SK-N-SH (cell line): ENCODE measurements around the gene GMPPB. TPM values are rescaled to one million over a fixed set of nuclear protein-coding genes. Genes with fewer than 3 reads are reported as not detected.

Experiments used
- CTCF ChIA-PET: fragments of 300-600, 350-600 bp; formaldehyde crosslinking; extraction: SDS; loops from one replicate; lab custom pipeline; 2021; lab: Yijun Ruan, JAX
- POLR2A ChIA-PET: fragments of 350-600 bp; sonication (Branson Sonifier 250); formaldehyde crosslinking; extraction: SDS; loops from one replicate; lab custom pipeline; 2020; ENCODE audit warnings: antibody characterized with exemption, inconsistent platforms; lab: Yijun Ruan, JAX
- DNase-seq: peaks from one replicate; pipeline ENCODE4 v3.0.0; 2012
- H2AFZ ChIP-seq: fragments of 200-600 bp; sonication (generic); 2 replicates; pipeline ENCODE4 v1.8.1; 2016; ENCODE audit warnings: antibody characterized with exemption, mild to moderate bottlenecking, low read depth
- H3F3A ChIP-seq: fragments of 200-600 bp; sonication (generic); replicated peaks from 2 replicates; pipeline ENCODE3; 2016; ENCODE audit warnings: antibody characterized with exemption, mild to moderate bottlenecking; ENCODE audit not compliant: insufficient read depth
- H3K27ac ChIP-seq, 2 experiments: fragments of 200-500 bp in 1 of 2; fragments of 200-600 bp in 1 of 2; sonication (Bioruptor generic) in 1 of 2; sonication (generic), shearing (Covaris generic) in 1 of 2; 2 replicates each; pipeline versions ENCODE4 v1.5.1 to v1.6.1; 2014 to 2016; ENCODE audit warnings: low read depth in 2 of 2, inconsistent platforms in 1 of 2, low read length in 1 of 2, mild to moderate bottlenecking in 1 of 2, mixed read lengths in 1 of 2
- H3K27me3 ChIP-seq: fragments of 200-600 bp; sonication (generic), shearing (Covaris generic); 2 replicates; pipeline ENCODE4 v1.6.1; 2016; ENCODE audit warnings: mixed run types; ENCODE audit not compliant: insufficient read depth
- H3K36me3 ChIP-seq, 2 experiments: fragments of 200-500 bp in 1 of 2; fragments of 200-600 bp in 1 of 2; sonication (Bioruptor generic) in 1 of 2; sonication (generic) in 1 of 2; replicated peaks in 1 of 2; 2 replicates each; pipeline versions ENCODE3 to v1.5.1; 2014 to 2016; ENCODE audit warnings: low read length in 1 of 2, mild to moderate bottlenecking in 1 of 2; ENCODE audit not compliant: insufficient read depth in 2 of 2, control insufficient read depth in 1 of 2
- H3K4me1 ChIP-seq, 2 experiments: fragments of 200-500 bp in 1 of 2; fragments of 200-600 bp in 1 of 2; sonication (Bioruptor generic) in 1 of 2; sonication (generic), shearing (Covaris generic) in 1 of 2; 2 replicates each; pipeline versions ENCODE4 v1.5.1 to v1.6.1; 2014 to 2016; ENCODE audit warnings: low read depth in 1 of 2, low read length in 1 of 2, mixed run types in 1 of 2; ENCODE audit not compliant: insufficient read depth in 2 of 2, control insufficient read depth in 1 of 2
- H3K4me2 ChIP-seq: fragments of 200-600 bp; sonication (generic), shearing (Covaris generic); 2 replicates; pipeline ENCODE4 v1.6.1; 2017; ENCODE audit warnings: mixed run types
- H3K4me3 ChIP-seq, 2 experiments: fragments of 200-500 bp in 1 of 2; fragments of 200-600 bp in 1 of 2; sonication (Bioruptor generic) in 1 of 2; sonication (generic), shearing (Covaris generic) in 1 of 2; 2 replicates each; pipeline versions ENCODE4 v1.5.1 to v1.8.1; 2014 to 2016; ENCODE audit warnings: low read depth in 2 of 2, inconsistent platforms in 1 of 2, low read length in 1 of 2, mild to moderate bottlenecking in 1 of 2, mixed read lengths in 1 of 2, moderate library complexity in 1 of 2
- H3K79me2 ChIP-seq: fragments of 200-600 bp; sonication (generic); 2 replicates; pipeline ENCODE4 v1.8.1; 2017; ENCODE audit warnings: mild to moderate bottlenecking; ENCODE audit not compliant: insufficient read depth
- H3K9ac ChIP-seq: fragments of 200-600 bp; sonication (generic); 2 replicates; pipeline ENCODE4 v1.6.1; 2017; ENCODE audit warnings: mixed run types
- H3K9me2 ChIP-seq: fragments of 200-600 bp; sonication (generic); 2 replicates; pipeline ENCODE4 v1.6.1; 2017; ENCODE audit warnings: mixed run types
- H3K9me3 ChIP-seq: fragments of 200-600 bp; sonication (generic); 2 replicates; pipeline ENCODE4 v1.6.1; 2017; ENCODE audit warnings: mixed run types, mild to moderate bottlenecking, moderate library complexity
- H4K20me1 ChIP-seq: fragments of 200-600 bp; sonication (generic); 2 replicates; pipeline ENCODE4 v1.6.1; 2017; ENCODE audit warnings: mild to moderate bottlenecking, mixed run types; ENCODE audit not compliant: insufficient read depth
- ELF1 ChIP-seq: IDR thresholded peaks from 2 replicates; pipeline ENCODE4 v1.4.0; 2012
- EP300 ChIP-seq, 2 experiments: IDR thresholded peaks; 2 replicates each; pipeline versions ENCODE4 v1.4.0 to v1.6.1; 2012; ENCODE audit warnings: borderline replicate concordance in 1 of 2, low read depth in 1 of 2, low read length in 1 of 2
- FOSL2 ChIP-seq: IDR thresholded peaks from 2 replicates; pipeline ENCODE4 v1.4.0; 2012; ENCODE audit warnings: low read depth, mild to moderate bottlenecking, moderate library complexity, borderline replicate concordance
- GABPA ChIP-seq: IDR thresholded peaks from 2 replicates; pipeline ENCODE4 v1.4.0; 2012; ENCODE audit warnings: low read depth, mild to moderate bottlenecking
- MEF2A ChIP-seq: IDR thresholded peaks from 2 replicates; pipeline ENCODE4 v1.4.0; 2012; ENCODE audit warnings: low read depth, borderline replicate concordance
- MXI1 ChIP-seq: IDR thresholded peaks from 2 replicates; pipeline ENCODE4 v1.6.1; 2012; ENCODE audit warnings: mild to moderate bottlenecking, low read depth, low read length, improper control_type of control experiment
- NFIC ChIP-seq: IDR thresholded peaks from 2 replicates; pipeline ENCODE4 v1.4.0; 2012; ENCODE audit warnings: borderline replicate concordance
- POLR2AphosphoS5 ChIP-seq: IDR thresholded peaks from 2 replicates; pipeline ENCODE4 v1.6.1; 2012; ENCODE audit warnings: low read depth, low read length
- RAD21 ChIP-seq: IDR thresholded peaks from 2 replicates; pipeline ENCODE4 v1.6.1; 2012; ENCODE audit warnings: mild to moderate bottlenecking, low read length
- RXRA ChIP-seq: IDR thresholded peaks from 2 replicates; pipeline ENCODE4 v1.4.0; 2012; ENCODE audit warnings: low read depth, mild to moderate bottlenecking, borderline replicate concordance
- SMC3 ChIP-seq: IDR thresholded peaks from 2 replicates; pipeline ENCODE4 v1.6.1; 2012; ENCODE audit warnings: low read depth, low read length, improper control_type of control experiment
- TAF1 ChIP-seq: IDR thresholded peaks from 2 replicates; pipeline ENCODE4 v1.6.1; 2012; ENCODE audit warnings: low read depth, mild to moderate bottlenecking, low read length, moderate library complexity, borderline replicate concordance
- TCF12 ChIP-seq: IDR thresholded peaks from 2 replicates; pipeline ENCODE4 v1.4.0; 2012
- WGBS: methylation state at CpG from one replicate; pipeline ENCODE4 v1.1.6; 2017; ENCODE audit warnings: low lambda C conversion rate; 5-methylcytosine and 5-hydroxymethylcytosine counted together
- polyA plus RNA-seq, 3 experiments: library from polyadenylated mRNA; depleted of rRNA; stranded (reverse); fragments of >200 nt; gene quantifications; 2 replicates each; pipeline ENCODE4 v1.2.3, GENCODE V29; 2012
- TF ChIP-seq, protein P1 (sequence below): fragments of 150-350 bp; IDR thresholded peaks from 2 replicates; pipeline ENCODE4 v1.6.1; 2016; ENCODE audit warnings: mild to moderate bottlenecking, low read depth, low read length
- TF ChIP-seq, protein P2 (sequence below): fragments of 200-600 bp; sonication (generic); IDR thresholded peaks from 2 replicates; pipeline ENCODE4 v1.6.1; 2017; ENCODE audit warnings: antibody characterized with exemption, mild to moderate bottlenecking, moderate library complexity
- TF ChIP-seq, protein P3 (sequence below): IDR thresholded peaks from 2 replicates; pipeline ENCODE4; 2012

The GMPPB gene
- polyA plus RNA-seq, 1 of the 3 experiments (the other 2 are of a cell fraction), result 25.1 TPM

DNA sequence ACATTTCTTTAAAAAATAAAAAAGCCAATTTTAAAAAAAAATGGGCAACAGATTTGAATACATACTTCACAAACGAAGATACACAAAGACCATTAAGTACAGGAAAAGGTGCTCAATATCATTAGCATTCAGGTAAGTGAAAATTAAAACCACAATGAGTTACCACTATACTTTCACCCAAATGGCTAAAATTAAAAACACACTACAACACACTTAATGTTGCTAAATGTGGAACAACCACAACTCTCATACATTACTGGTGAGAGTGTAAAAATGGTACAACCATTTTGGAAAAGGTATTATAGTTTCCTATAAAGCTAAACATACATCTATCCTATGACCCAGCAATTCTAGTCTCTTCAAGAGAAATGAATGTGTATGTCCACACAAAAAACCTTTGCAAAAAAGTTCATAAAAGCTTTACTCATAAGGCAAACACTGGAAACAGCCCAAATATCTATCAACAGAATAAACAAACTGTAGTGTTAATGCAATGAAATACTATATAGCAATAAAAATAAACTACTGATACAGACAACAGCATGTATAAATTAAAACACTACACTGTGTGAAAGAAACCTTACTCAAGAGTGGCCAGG lies 47.7 kb upstream of the GMPPB start (continued):
- TF ChIP-seq NFIC (no peak), MXI1 (no peak), FOSL2 (no peak), EP300 (IDR thresholded peaks at IDR 0.05; ENCODE audit: borderline replicate concordance in 1 of 2, low read depth in 1 of 2, low read length in 1 of 2) (no peak)

DNA sequence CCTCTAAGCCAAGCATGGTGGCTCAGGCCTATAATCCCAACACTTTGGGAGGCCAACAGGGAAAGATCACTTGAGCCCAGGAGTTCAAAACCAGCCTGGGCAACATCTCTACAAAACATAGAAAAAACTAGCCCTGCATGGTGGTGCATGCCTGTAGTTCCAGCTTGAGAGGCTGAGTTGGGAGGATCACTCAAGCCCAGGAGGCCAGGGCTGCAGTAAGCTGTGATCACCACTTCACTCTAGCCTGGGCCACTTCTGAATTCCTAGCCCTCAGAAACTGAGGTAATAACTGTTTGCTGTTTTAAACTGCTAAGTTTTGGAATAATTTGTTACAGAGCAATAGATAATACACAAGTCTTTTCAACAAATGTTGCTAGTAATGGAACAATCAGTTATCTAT lies 46.2 kb upstream of the GMPPB start:
- POLR2A ChIA-PET, result no interaction called here
- Histone ChIP-seq H3K36me3 (peaks cover 0 to 7% of the 10 kb centered on the region in 2 experiments), H3F3A (peaks cover 19% of the 10 kb centered on the region), H3K4me3 (no peak overlapping the region), H3K9ac (no peak overlapping the region), H3K9me2 (no peaks in the 10 kb centered on the region), H4K20me1 (peaks cover 60% of the 10 kb centered on the region), H3K27me3 (no peaks in the 10 kb centered on the region), H3K79me2 (peaks cover 97% of the 10 kb centered on the region), H3K27ac (peak overlapping the region in 1 of 2 experiments; percentile 22; a peak in 1 of 4 replicates), H3K4me1 (no peaks in the 10 kb centered on the region), H3K4me2 (no peak overlapping the region), H3K9me3 (no peaks in the 10 kb centered on the region), H2AFZ (no peak overlapping the region)
- TF ChIP-seq, protein P1, sequence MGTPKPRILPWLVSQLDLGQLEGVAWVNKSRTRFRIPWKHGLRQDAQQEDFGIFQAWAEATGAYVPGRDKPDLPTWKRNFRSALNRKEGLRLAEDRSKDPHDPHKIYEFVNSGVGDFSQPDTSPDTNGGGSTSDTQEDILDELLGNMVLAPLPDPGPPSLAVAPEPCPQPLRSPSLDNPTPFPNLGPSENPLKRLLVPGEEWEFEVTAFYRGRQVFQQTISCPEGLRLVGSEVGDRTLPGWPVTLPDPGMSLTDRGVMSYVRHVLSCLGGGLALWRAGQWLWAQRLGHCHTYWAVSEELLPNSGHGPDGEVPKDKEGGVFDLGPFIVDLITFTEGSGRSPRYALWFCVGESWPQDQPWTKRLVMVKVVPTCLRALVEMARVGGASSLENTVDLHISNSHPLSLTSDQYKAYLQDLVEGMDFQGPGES, result no peak
- CTCF ChIA-PET, result interaction anchor here (1.2 to 1.5 kb wide), 2 partner anchors 14 to 33 kb away, joined by 5 to 6 read pairs; partner anchors contain the start of gene INKA1
- no peak for DNase-seq

DNA sequence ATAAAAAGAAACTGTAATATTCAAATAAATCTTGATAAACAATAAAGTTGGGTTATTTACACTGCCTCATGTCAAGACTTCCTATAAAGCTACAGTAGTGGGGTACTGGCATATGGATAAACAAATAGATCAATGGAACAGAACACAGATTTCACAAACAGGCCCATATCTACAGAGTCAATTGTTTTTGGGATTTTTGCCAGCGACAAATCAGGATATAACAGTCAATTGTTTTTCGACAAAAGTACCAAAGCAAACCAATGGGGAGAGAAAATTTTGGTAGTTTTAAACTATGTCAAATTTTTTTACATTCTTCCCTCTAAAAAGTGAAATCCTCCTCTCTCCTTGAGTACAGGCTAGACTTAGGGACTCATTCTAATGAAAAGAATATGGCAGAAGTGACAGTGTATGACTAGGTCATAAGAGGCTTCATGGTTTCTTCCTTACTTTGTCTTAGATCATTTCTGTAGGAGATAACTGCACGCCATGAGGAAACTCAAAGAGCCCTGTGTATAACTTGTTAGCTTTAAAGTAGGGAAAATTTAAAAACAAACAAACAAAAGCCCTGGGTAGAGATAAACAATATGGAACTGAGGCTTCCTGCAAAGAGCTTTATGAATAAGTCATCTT lies 45.6 kb upstream of the GMPPB start:
- Histone ChIP-seq H3K4me1 (no peaks in the 10 kb centered on the region), H2AFZ (no peak overlapping the region), H3K79me2 (peaks cover 97% of the 10 kb centered on the region), H4K20me1 (peaks cover 60% of the 10 kb centered on the region), H3K4me2 (no peak overlapping the region), H3K9me2 (no peaks in the 10 kb centered on the region), H3K4me3 (no peak overlapping the region), H3K36me3 (peaks cover 0 to 7% of the 10 kb centered on the region in 2 experiments), H3K27me3 (no peaks in the 10 kb centered on the region), H3K9me3 (no peaks in the 10 kb centered on the region), H3F3A (peaks cover 16% of the 10 kb centered on the region), H3K9ac (no peak overlapping the region), H3K27ac (peak overlapping the region in 1 of 2 experiments; percentile 22; a peak in 1 of 4 replicates)
- no peak for DNase-seq
- TF ChIP-seq MEF2A, result no peak
- ChIA-PET CTCF (interaction anchor here (1.0 to 1.5 kb wide), 4 partner anchors 14 to 70 kb away, joined by 3 to 6 read pairs (median 4); partner anchors contain the start of gene INKA1), POLR2A (no interaction called here)
- 94% methylated on average over 3 of the region's 3 CpGs for WGBS

DNA sequence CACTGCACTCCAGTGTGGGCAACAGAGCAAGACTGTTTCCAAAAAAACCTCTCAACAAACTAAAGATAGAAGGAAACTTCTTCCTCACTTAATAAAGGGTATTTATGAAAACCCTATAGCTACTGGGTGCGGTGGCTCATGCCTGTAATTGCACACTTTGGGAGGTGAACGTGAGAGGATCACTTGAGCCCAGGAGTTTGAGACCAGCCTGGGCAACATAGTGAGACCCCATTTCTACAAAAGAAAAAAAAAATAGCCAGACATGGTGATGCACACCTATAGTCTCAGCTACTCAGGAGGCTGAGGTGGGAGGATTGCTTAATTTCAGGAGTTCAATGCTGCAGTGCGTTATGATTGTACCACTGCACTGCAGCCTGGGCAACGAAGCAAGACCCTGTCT lies 40.2 kb upstream of the GMPPB start:
- no peak for DNase-seq
- no peak overlapping the region for H3K4me2 ChIP-seq
- ChIA-PET CTCF (no interaction called here), POLR2A (no interaction called here)
- H3K36me3 ChIP-seq, result peaks cover 0 to 8% of the 10 kb centered on the region in 2 experiments
- no peaks in the 10 kb centered on the region for H3K9me3 ChIP-seq
- no peaks in the 10 kb centered on the region for H3K9me2 ChIP-seq
- H3K27me3 ChIP-seq, result no peaks in the 10 kb centered on the region
- H2AFZ ChIP-seq, result no peak overlapping the region
- H3F3A ChIP-seq, result peaks cover 3% of the 10 kb centered on the region
- H3K4me3 ChIP-seq, result no peak overlapping the region
- 95% methylated on average over 4 of the region's 4 CpGs for WGBS
- H4K20me1 ChIP-seq, result peaks cover 46% of the 10 kb centered on the region
- peaks cover 96% of the 10 kb centered on the region for H3K79me2 ChIP-seq
- H3K4me1 ChIP-seq, result no peaks in the 10 kb centered on the region
- H3K9ac ChIP-seq, result no peak overlapping the region
- no peak overlapping the region for H3K27ac ChIP-seq
- TF ChIP-seq TCF12 (no peak), RXRA (no peak), ELF1 (no peak), POLR2AphosphoS5 (no peak), RAD21 (no peak), EP300 (IDR thresholded peaks at IDR 0.05; ENCODE audit: borderline replicate concordance in 1 of 2, low read depth in 1 of 2, low read length in 1 of 2) (no peak), NFIC (no peak), SMC3 (no peak), GABPA (no peak), TAF1 (no peak)
- TF ChIP-seq, protein P2, sequence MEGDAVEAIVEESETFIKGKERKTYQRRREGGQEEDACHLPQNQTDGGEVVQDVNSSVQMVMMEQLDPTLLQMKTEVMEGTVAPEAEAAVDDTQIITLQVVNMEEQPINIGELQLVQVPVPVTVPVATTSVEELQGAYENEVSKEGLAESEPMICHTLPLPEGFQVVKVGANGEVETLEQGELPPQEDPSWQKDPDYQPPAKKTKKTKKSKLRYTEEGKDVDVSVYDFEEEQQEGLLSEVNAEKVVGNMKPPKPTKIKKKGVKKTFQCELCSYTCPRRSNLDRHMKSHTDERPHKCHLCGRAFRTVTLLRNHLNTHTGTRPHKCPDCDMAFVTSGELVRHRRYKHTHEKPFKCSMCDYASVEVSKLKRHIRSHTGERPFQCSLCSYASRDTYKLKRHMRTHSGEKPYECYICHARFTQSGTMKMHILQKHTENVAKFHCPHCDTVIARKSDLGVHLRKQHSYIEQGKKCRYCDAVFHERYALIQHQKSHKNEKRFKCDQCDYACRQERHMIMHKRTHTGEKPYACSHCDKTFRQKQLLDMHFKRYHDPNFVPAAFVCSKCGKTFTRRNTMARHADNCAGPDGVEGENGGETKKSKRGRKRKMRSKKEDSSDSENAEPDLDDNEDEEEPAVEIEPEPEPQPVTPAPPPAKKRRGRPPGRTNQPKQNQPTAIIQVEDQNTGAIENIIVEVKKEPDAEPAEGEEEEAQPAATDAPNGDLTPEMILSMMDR, result no peak
- TF ChIP-seq, protein P3, sequence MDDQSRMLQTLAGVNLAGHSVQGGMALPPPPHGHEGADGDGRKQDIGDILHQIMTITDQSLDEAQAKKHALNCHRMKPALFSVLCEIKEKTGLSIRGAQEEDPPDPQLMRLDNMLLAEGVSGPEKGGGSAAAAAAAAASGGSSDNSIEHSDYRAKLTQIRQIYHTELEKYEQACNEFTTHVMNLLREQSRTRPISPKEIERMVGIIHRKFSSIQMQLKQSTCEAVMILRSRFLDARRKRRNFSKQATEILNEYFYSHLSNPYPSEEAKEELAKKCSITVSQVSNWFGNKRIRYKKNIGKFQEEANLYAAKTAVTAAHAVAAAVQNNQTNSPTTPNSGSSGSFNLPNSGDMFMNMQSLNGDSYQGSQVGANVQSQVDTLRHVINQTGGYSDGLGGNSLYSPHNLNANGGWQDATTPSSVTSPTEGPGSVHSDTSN, result no peak
